Fibroblast of lung (primary cell): ENCODE data around the gene SFSWAP. TPM values are rescaled to one million over a fixed set of nuclear protein-coding genes. Genes with fewer than 3 reads are reported as not detected.

ENCODE experiments used
- DNase-seq, 2 donors: peaks; one replicate each; pipeline versions ENCODE4 v3.0.0 to v3.0.0-alpha.2; 2010; ENCODE audit warnings: low read depth in 2 of 2
- H2AFZ ChIP-seq: 2 replicates; pipeline ENCODE4 v1.5.1; 2012; ENCODE audit warnings: low read length, control low read depth, inconsistent platforms
- H3K27ac ChIP-seq: 2 replicates; pipeline ENCODE4 v1.5.1; 2011; ENCODE audit warnings: low read length, control low read depth; ENCODE audit not compliant: insufficient read depth
- H3K27me3 ChIP-seq: 2 replicates; pipeline ENCODE4 v1.5.1; 2011; ENCODE audit warnings: mild to moderate bottlenecking, low read length; ENCODE audit not compliant: control insufficient read depth, insufficient read depth
- H3K36me3 ChIP-seq: 2 replicates; pipeline ENCODE4 v1.5.1; 2011; ENCODE audit warnings: low read length; ENCODE audit not compliant: control insufficient read depth, insufficient read depth
- H3K4me1 ChIP-seq: 2 replicates; pipeline ENCODE4 v1.5.1; 2011; ENCODE audit warnings: low read length; ENCODE audit not compliant: control insufficient read depth, insufficient read depth; ENCODE audit errors: extremely low read depth
- H3K4me2 ChIP-seq: 2 replicates; pipeline ENCODE4 v1.5.1; 2011; ENCODE audit warnings: low read length, control low read depth; ENCODE audit not compliant: insufficient read depth; ENCODE audit errors: extremely low read depth
- H3K4me3 ChIP-seq, 4 experiments: fragments of 200-600 bp in 1 of 4; sonication (generic) in 1 of 4; replicated peaks in 1 of 4; 2 replicates each; pipeline ENCODE4 v1.5.1; 2011 to 2016; ENCODE audit warnings: low read length in 4 of 4, low read depth in 3 of 4, mild to moderate bottlenecking in 3 of 4, control low read depth in 2 of 4, inconsistent platforms in 1 of 4, mixed read lengths in 1 of 4; ENCODE audit not compliant: insufficient read depth in 1 of 4; ENCODE audit errors: control extremely low read depth in 1 of 4
- H3K79me2 ChIP-seq: 2 replicates; pipeline ENCODE4 v1.5.1; 2012; ENCODE audit warnings: mild to moderate bottlenecking, low read length, inconsistent platforms; ENCODE audit not compliant: control insufficient read depth, insufficient read depth
- H3K9ac ChIP-seq: 2 replicates; pipeline ENCODE4 v1.5.1; 2011; ENCODE audit warnings: mild to moderate bottlenecking, low read length, control low read depth; ENCODE audit not compliant: insufficient read depth
- H3K9me3 ChIP-seq: 2 replicates; pipeline ENCODE4 v1.5.1; 2012; ENCODE audit warnings: low read depth, low read length; ENCODE audit not compliant: control insufficient read depth, insufficient read depth
- H4K20me1 ChIP-seq: 2 replicates; pipeline ENCODE4 v1.5.1; 2011; ENCODE audit warnings: low read length; ENCODE audit not compliant: control insufficient read depth, insufficient read depth; ENCODE audit errors: extremely low read depth
- CTCF ChIP-seq, 2 donors: IDR thresholded peaks in 1 of 2; conservative IDR thresholded peaks in 1 of 2; 1 replicate in 1 of 2; 2 replicates in 1 of 2; pipeline ENCODE4 v1.5.1; 2011 to 2012; ENCODE audit warnings: low read length in 2 of 2, control low read depth in 1 of 2, inconsistent platforms in 1 of 2, low read depth in 1 of 2, mild to moderate bottlenecking in 1 of 2
- EZH2 ChIP-seq: IDR thresholded peaks from 2 replicates; pipeline ENCODE4 v1.5.1; 2012; ENCODE audit warnings: low read length, control low read depth, mild to moderate bottlenecking; ENCODE audit errors: missing control alignments
- polyA plus RNA-seq, 2 donors: library from polyadenylated mRNA; depleted of rRNA in 1 of 2; stranded (reverse) in 1 of 2; unstranded in 1 of 2; fragments of >200 nt; gene quantifications; 2 replicates each; pipeline ENCODE4 v1.2.1, GENCODE V29; 2011 to 2012; ENCODE audit warnings: missing spikeins in 1 of 2
- total RNA-seq: library from RNA; depleted of rRNA; stranded (reverse); fragments of >200 nt; gene quantifications from 2 replicates; pipeline ENCODE4 v1.2.1, GENCODE V29; 2014

The SFSWAP gene
- total and polyA plus RNA-seq, 2 donors (not counting 1 experiment from before 2014, with no cell fraction given): 9.9 to 23.3 TPM

DNA sequence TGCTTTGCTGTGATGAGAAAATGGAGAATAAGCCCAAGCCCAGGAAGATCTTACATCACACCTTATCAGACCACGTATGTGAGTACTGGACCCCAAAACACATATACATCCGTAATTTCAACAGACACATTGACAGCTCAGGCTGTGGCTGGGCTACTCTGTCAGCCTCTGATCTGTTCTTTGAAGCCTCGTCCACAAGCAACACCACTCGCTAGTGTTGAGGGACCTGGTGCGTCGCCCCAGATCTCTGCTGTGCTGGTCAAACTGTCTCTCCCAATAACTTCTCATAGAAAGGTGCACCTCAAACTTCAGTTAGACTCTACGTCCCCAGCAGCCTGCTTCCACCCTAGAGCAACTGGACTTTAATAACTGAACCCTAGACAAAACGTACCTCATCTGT is 10.6 kb upstream of the SFSWAP start:
- no peak overlapping the region for H2AFZ ChIP-seq
- TF ChIP-seq CTCF (conservative IDR thresholded peaks at IDR 0.05 in 1 of 2, IDR thresholded peaks at IDR 0.05 in 1 of 2; ENCODE audit: low read depth in 1 of 2, low read length in 2 of 2) (no peak), EZH2 (no peak)
- no peaks in the 10 kb centered on the region for H3K4me1 ChIP-seq

DNA sequence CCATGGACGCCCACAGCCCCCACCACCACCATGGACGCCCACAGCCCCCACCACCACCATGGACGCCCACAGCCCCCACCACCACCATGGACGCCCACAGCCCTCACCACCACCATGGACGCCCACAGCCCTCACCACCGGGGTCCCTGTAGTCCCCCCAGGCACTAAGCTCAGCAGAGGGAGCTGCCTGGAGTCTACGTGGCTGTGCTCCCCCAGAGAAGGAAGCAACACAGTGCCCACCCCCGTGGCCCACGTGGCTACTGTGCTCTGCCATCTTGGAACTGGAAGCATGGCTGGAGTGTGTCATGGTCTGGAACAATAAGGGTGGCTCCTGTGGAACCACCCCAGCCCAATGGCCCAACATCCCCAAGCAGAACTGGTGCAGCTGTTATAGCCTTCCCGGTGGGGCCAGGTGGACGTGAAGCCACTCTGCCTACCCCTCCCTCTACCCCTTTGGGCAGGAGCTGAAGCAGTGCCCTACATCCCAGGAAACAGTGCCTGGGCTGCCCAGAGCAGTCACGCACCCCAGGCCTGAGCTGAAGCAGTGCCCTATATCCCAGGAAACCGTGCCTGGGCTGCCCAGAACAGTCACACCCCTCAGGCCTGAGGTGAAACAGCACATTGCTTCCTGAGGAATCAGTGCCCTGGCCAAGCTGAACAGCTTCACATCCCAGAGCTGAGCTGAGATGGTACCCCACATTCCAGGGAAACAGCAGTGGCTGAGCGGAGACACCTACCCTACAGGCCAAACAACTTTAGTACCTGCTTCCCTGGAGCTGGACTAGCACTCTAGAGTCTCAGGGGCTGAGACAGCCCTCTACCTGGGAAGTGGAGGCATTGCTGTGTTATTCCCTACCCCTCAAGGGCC is 9.0 kb upstream of the SFSWAP start:
- no peak for DNase-seq
- Histone ChIP-seq H3K9ac (no peak overlapping the region), H3K9me3 (no peaks in the 10 kb centered on the region), H3K79me2 (no peaks in the 10 kb centered on the region), H2AFZ (no peak overlapping the region), H3K4me3 (no peak overlapping the region), H3K27me3 (no peaks in the 10 kb centered on the region), H4K20me1 (no peaks in the 10 kb centered on the region), H3K4me1 (no peaks in the 10 kb centered on the region), H3K27ac (no peak overlapping the region), H3K36me3 (no peaks in the 10 kb centered on the region), H3K4me2 (no peak overlapping the region)
- TF ChIP-seq CTCF (conservative IDR thresholded peaks at IDR 0.05 in 1 of 2, IDR thresholded peaks at IDR 0.05 in 1 of 2; ENCODE audit: low read depth in 1 of 2, low read length in 2 of 2) (no peak), EZH2 (no peak)

More for the DNA sequence above, 10.6 kb upstream of the SFSWAP start:
- Histone ChIP-seq H4K20me1 (no peaks in the 10 kb centered on the region), H3K27ac (no peak overlapping the region), H3K4me2 (no peak overlapping the region), H3K36me3 (no peaks in the 10 kb centered on the region), H3K79me2 (no peaks in the 10 kb centered on the region), H3K4me3 (no peak overlapping the region), H3K9ac (no peak overlapping the region), H3K9me3 (no peaks in the 10 kb centered on the region), H3K27me3 (no peaks in the 10 kb centered on the region)
- no peak for DNase-seq

GRCh38 chr12:131702573-131702877 is 8.4 kb upstream of the SFSWAP start:
- no peak for TF ChIP-seq CTCF (conservative IDR thresholded peaks at IDR 0.05 in 1 of 2, IDR thresholded peaks at IDR 0.05 in 1 of 2; ENCODE audit: low read depth in 1 of 2, low read length in 2 of 2)
- no peak for TF ChIP-seq EZH2
- no peaks in the 10 kb centered on the region for H3K4me1 ChIP-seq
- H3K4me2 ChIP-seq: no peak overlapping the region
- no peaks in the 10 kb centered on the region for H3K27me3 ChIP-seq
- no peak overlapping the region for H3K4me3 ChIP-seq
- H2AFZ ChIP-seq: no peak overlapping the region
- no peaks in the 10 kb centered on the region for H3K79me2 ChIP-seq
- no peak overlapping the region for H3K27ac ChIP-seq
- H3K9ac ChIP-seq: no peak overlapping the region
- H3K36me3 ChIP-seq: no peaks in the 10 kb centered on the region
- no peaks in the 10 kb centered on the region for H3K9me3 ChIP-seq
- no peaks in the 10 kb centered on the region for H4K20me1 ChIP-seq
- no peak for DNase-seq
